IMR-90 (cell line): ENCODE data around the gene TSHB. TPM values are rescaled to one million over a fixed set of nuclear protein-coding genes. Genes with fewer than 3 reads are reported as not detected.

Source experiments
- ATAC-seq: fragments of 200-7000 bp; cut with Tn5 transposase; 2 replicates; pipeline ENCODE4 v1.9.1; 2020; ENCODE audit warnings: low read depth, mild to moderate bottlenecking, moderate library complexity
- BruUV-seq: library from RNA; stranded (reverse); fragments of 400-500 nt; replicated peaks from 2 replicates; lab custom pipeline; 2021; lab: Mats Ljungman, UMichigan
- CTCF ChIA-PET: fragments of 300-600 bp; formaldehyde crosslinking; extraction: SDS; loops from one replicate; lab custom pipeline; 2021; ENCODE audit warnings: antibody characterized with exemption; lab: Yijun Ruan, JAX
- POLR2A ChIA-PET: fragments of 300-600 bp; sonication (Branson Sonifier 250); formaldehyde crosslinking; loops from one replicate; lab custom pipeline; 2022; ENCODE audit warnings: antibody characterized with exemption; ENCODE audit not compliant: unreplicated experiment; lab: Charles Lee
- DNase-seq: peaks from one replicate; pipeline ENCODE4 v3.0.0; 2013
- H2AFZ ChIP-seq: replicated peaks from 2 replicates; pipeline ENCODE3; 2013; ENCODE audit warnings: low read length, mild to moderate bottlenecking; ENCODE audit not compliant: poor library complexity
- H2AK5ac ChIP-seq: 2 replicates; pipeline ENCODE4 v1.6.1; 2013; ENCODE audit warnings: low read depth, low read length, inconsistent platforms
- H2AK9ac ChIP-seq: replicated peaks from 2 replicates; pipeline ENCODE3; 2013; ENCODE audit warnings: mild to moderate bottlenecking, low read depth, low read length, moderate library complexity; ENCODE audit not compliant: poor library complexity
- H2BK120ac ChIP-seq: 2 replicates; pipeline ENCODE4 v1.6.1; 2013; ENCODE audit warnings: low read depth, low read length, inconsistent platforms
- H2BK15ac ChIP-seq: 3 replicates; pipeline ENCODE4 v1.6.1; 2013; ENCODE audit warnings: low read depth, low read length, inconsistent platforms
- H2BK20ac ChIP-seq: 2 replicates; pipeline ENCODE4 v1.6.1; 2013; ENCODE audit warnings: low read depth, mild to moderate bottlenecking, inconsistent platforms, low read length, moderate library complexity
- H2BK5ac ChIP-seq: 2 replicates; pipeline ENCODE4 v1.6.1; 2013; ENCODE audit warnings: mild to moderate bottlenecking, low read depth, low read length, inconsistent platforms; ENCODE audit not compliant: poor library complexity, severe bottlenecking
- H3K14ac ChIP-seq: replicated peaks from 2 replicates; pipeline ENCODE4 v1.6.1; 2013; ENCODE audit warnings: low read depth, low read length, inconsistent platforms
- H3K18ac ChIP-seq: 2 replicates; pipeline ENCODE4 v1.6.1; 2013; ENCODE audit warnings: low read depth, low read length, control low read depth
- H3K23ac ChIP-seq: 2 replicates; pipeline ENCODE4 v1.6.1; 2013; ENCODE audit warnings: low read depth, low read length, inconsistent platforms
- H3K27ac ChIP-seq: 2 replicates; pipeline ENCODE4 v1.5.1; 2013; ENCODE audit warnings: mild to moderate bottlenecking, control low read depth, low read length; ENCODE audit not compliant: insufficient read depth
- H3K27me3 ChIP-seq: 2 replicates; pipeline ENCODE4 v1.6.1; 2013; ENCODE audit warnings: low read length; ENCODE audit not compliant: control insufficient read depth, insufficient read depth
- H3K36me3 ChIP-seq: 2 replicates; pipeline ENCODE4 v1.6.1; 2013; ENCODE audit warnings: low read length, mixed read lengths; ENCODE audit not compliant: control insufficient read depth, insufficient read depth
- H3K4ac ChIP-seq: 2 replicates; pipeline ENCODE4 v1.6.1; 2013; ENCODE audit warnings: low read depth, low read length, inconsistent platforms
- H3K4me1 ChIP-seq: 2 replicates; pipeline ENCODE4 v1.6.1; 2013; ENCODE audit warnings: low read length, mixed read lengths; ENCODE audit not compliant: control insufficient read depth, insufficient read depth
- H3K4me2 ChIP-seq: 2 replicates; pipeline ENCODE4 v1.6.1; 2013; ENCODE audit warnings: low read depth, mild to moderate bottlenecking, control low read depth, low read length, moderate library complexity
- H3K4me3 ChIP-seq: 2 replicates; pipeline ENCODE4 v1.5.1; 2013; ENCODE audit warnings: low read depth, mild to moderate bottlenecking, control low read depth, low read length, moderate library complexity; ENCODE audit not compliant: insufficient read depth
- H3K56ac ChIP-seq: 2 replicates; pipeline ENCODE4 v1.6.1; 2013; ENCODE audit warnings: low read length, inconsistent platforms; ENCODE audit not compliant: insufficient read depth; ENCODE audit errors: extremely low read depth
- H3K79me1 ChIP-seq, 2 experiments: 2 replicates each; pipeline ENCODE4 v1.6.1; 2013; ENCODE audit warnings: low read length in 2 of 2, inconsistent platforms in 1 of 2, low read depth in 1 of 2
- H3K9ac ChIP-seq: 2 replicates; pipeline ENCODE4 v1.6.1; 2013; ENCODE audit warnings: low read depth, low read length, control low read depth
- H3K9me1 ChIP-seq: 2 replicates; pipeline ENCODE4 v1.6.1; 2013; ENCODE audit warnings: low read length, inconsistent platforms; ENCODE audit not compliant: insufficient read depth
- H3K9me3 ChIP-seq: 2 replicates; pipeline ENCODE4 v1.6.1; 2013; ENCODE audit warnings: low read length; ENCODE audit not compliant: control insufficient read depth, insufficient read depth
- H4K20me1 ChIP-seq: 2 replicates; pipeline ENCODE4 v1.6.1; 2013; ENCODE audit warnings: low read length, inconsistent platforms; ENCODE audit not compliant: insufficient read depth
- H4K5ac ChIP-seq: 2 replicates; pipeline ENCODE4 v1.6.1; 2013; ENCODE audit warnings: mild to moderate bottlenecking, low read depth, low read length, control low read depth
- H4K8ac ChIP-seq, 2 experiments: 2 replicates each; pipeline ENCODE4 v1.6.1; 2013; ENCODE audit warnings: low read depth in 2 of 2, low read length in 2 of 2, control low read depth in 1 of 2, inconsistent platforms in 1 of 2
- H4K91ac ChIP-seq: 2 replicates; pipeline ENCODE4 v1.6.1; 2013; ENCODE audit warnings: low read depth, low read length, inconsistent platforms; ENCODE audit not compliant: insufficient read depth
- BHLHE40 ChIP-seq: fragments of 150-350 bp; IDR thresholded peaks from 2 replicates; pipeline ENCODE4 v1.6.1; 2016; ENCODE audit warnings: mild to moderate bottlenecking, low read depth, low read length
- CEBPB ChIP-seq: IDR thresholded peaks from 2 replicates; pipeline ENCODE4 v1.6.1; 2012; ENCODE audit warnings: low read depth, low read length, improper control_type of control experiment
- CHD1 ChIP-seq: IDR thresholded peaks from 2 replicates; pipeline ENCODE4 v1.6.1; 2012; ENCODE audit warnings: low read depth, low read length, improper control_type of control experiment
- FOS ChIP-seq: fragments of 150-350 bp; IDR thresholded peaks from 2 replicates; pipeline ENCODE4 v1.6.1; 2016; ENCODE audit warnings: low read depth, low read length
- MAFK ChIP-seq: IDR thresholded peaks from 2 replicates; pipeline ENCODE4 v1.6.1; 2012; ENCODE audit warnings: low read depth, low read length, improper control_type of control experiment
- MXI1 ChIP-seq: IDR thresholded peaks from 2 replicates; pipeline ENCODE4 v1.6.1; 2012; ENCODE audit warnings: low read depth, mild to moderate bottlenecking, low read length, moderate library complexity, borderline replicate concordance
- NFE2L2 ChIP-seq: fragments of 150-350 bp; IDR thresholded peaks from 2 replicates; pipeline ENCODE4 v1.6.1; 2016; ENCODE audit warnings: low read depth, mild to moderate bottlenecking, low read length
- POLR2A ChIP-seq: IDR thresholded peaks from 2 replicates; pipeline ENCODE4 v1.6.1; 2012; ENCODE audit warnings: mild to moderate bottlenecking, low read depth, low read length
- RAD21 ChIP-seq: IDR thresholded peaks from 2 replicates; pipeline ENCODE4 v1.6.1; 2012; ENCODE audit warnings: low read length, improper control_type of control experiment
- RCOR1 ChIP-seq: IDR thresholded peaks from 2 replicates; pipeline ENCODE4 v1.6.1; 2012; ENCODE audit warnings: mild to moderate bottlenecking, low read length, improper control_type of control experiment; ENCODE audit not compliant: insufficient replicate concordance
- RFX5 ChIP-seq: IDR thresholded peaks from 2 replicates; pipeline ENCODE4 v1.8.0; 2012; ENCODE audit warnings: low read depth, mild to moderate bottlenecking, low read length, moderate library complexity
- WGBS, 2 experiments: methylation state at CpG; one replicate each; pipeline versions ENCODE4 v1.1.5 to v1.1.7; 2013; ENCODE audit warnings: missing lambda C conversion rate in 2 of 2; ENCODE audit not compliant: insufficient read length in 1 of 2; ENCODE audit errors: extremely low coverage in 2 of 2; 5-methylcytosine and 5-hydroxymethylcytosine counted together
- dilution Hi-C: fragments of 300-500 bp; cut with HindIII; formaldehyde crosslinking; loops from one replicate; pipeline ENCODE4 v1.14.3; 2018; ENCODE audit warnings: low sequenced_read_pairs; ENCODE audit not compliant: unreplicated experiment
- in situ Hi-C: fragments of 300-500 bp; cut with MboI; formaldehyde crosslinking; loops from 3 replicates; pipeline ENCODE4 v1.14.3; 2019; ENCODE audit warnings: low sequenced_read_pairs, inconsistent platforms, mixed read lengths
- intact Hi-C: fragments of 100-400 bp; cut with micrococcal nuclease; formaldehyde crosslinking; loops from 2 replicates; pipeline ENCODE4 v1.10.0; 2022
- polyA plus RNA-seq, 3 experiments: library from polyadenylated mRNA; depleted of rRNA; stranded (reverse); fragments of >200 nt; gene quantifications; 2 replicates each; pipeline ENCODE4 v1.2.3, GENCODE V29; 2012; ENCODE audit warnings: low replicate concordance in 1 of 3
- total RNA-seq: library from RNA; depleted of rRNA; stranded (reverse); fragments of >200 nt; gene quantifications from 2 replicates; pipeline ENCODE4 v1.2.3, GENCODE V29; 2012
- TF ChIP-seq, protein P1 (sequence below): fragments of 150-350 bp; IDR thresholded peaks from 2 replicates; pipeline ENCODE4 v1.6.1; 2016; ENCODE audit warnings: low read depth, mild to moderate bottlenecking, low read length, moderate library complexity, borderline replicate concordance
- TF ChIP-seq, protein P2 (sequence below): conservative IDR thresholded peaks from 2 replicates; pipeline ENCODE4 v1.5.1; 2012; ENCODE audit warnings: mild to moderate bottlenecking, low read depth, low read length, improper control_type of control experiment

The TSHB gene
- total and polyA plus RNA-seq, 2 of the 4 experiments (the other 2 are of a cell fraction): not detected

DNA sequence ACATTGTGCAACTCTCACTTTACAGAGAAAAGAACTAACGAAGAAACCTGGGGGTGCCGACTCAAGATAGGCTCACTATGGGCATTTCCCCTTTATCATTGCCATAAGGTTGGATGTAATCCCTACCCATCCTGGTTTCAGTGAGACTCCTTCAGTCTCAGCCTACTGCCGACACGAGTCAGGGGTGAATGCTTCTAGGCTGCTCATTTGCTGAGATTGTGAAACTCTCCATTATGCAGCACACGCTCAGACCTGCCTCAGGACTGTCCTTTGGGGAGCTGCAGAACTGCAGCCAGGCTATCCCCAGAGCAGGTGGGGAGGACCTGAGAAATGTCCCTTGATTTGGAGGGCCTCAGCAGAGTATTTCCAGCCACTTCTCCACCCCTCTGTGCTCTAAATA lies 22.2 kb downstream of the TSHB start:
- DNase-seq (no peak), ATAC-seq (no peak)
- Histone ChIP-seq H3K4me1 (peaks cover 4% of the 10 kb centered on the region; the same call in 1 of the 2 replicates), H3K27ac (no peak overlapping the region), H4K20me1 (no peaks in the 10 kb centered on the region), H3K9ac (no peak overlapping the region), H3K56ac (no peak overlapping the region), H3K18ac (no peak overlapping the region), H3K36me3 (no peaks in the 10 kb centered on the region), H3K9me1 (peaks cover 3% of the 10 kb centered on the region; the same call in 1 of the 2 replicates), H2AFZ (no peak overlapping the region), H3K27me3 (no peaks in the 10 kb centered on the region), H3K79me1 (no peaks in the 10 kb centered on the region), H3K9me3 (no peaks in the 10 kb centered on the region), H3K14ac (no peak overlapping the region), H3K4ac (no peak overlapping the region), H4K5ac (no peak overlapping the region), H2AK9ac (no peak overlapping the region), H3K23ac (no peak overlapping the region), H2AK5ac (no peak overlapping the region), H4K8ac (no peak overlapping the region), H2BK20ac (no peak overlapping the region), H2BK5ac (no peak overlapping the region), H2BK15ac (no peak overlapping the region), H4K91ac (no peak overlapping the region), H3K4me3 (no peak overlapping the region), H2BK120ac (no peak overlapping the region), H3K4me2 (no peak overlapping the region)
- no TSS peak for BruUV-seq
- CTCF ChIA-PET: interaction anchor here (0.6 kb wide), 1 partner anchor 360 kb away, joined by 3 read pairs; no protein-coding TSS in a partner anchor
- intact Hi-C loops (loop anchor here (1.0 to 5.0 kb wide), 2 partner anchors 60 to 73 kb away; no protein-coding TSS in a partner anchor), in situ Hi-C loops (no loop called here), dilution Hi-C loops (no loop called here)
- POLR2A ChIA-PET: no interaction called here
- 60% methylated on average over 1 of the region's 5 CpGs; no CpG with 5 or more reads in 1 of the 2 experiments for WGBS, 2 experiments
- TF ChIP-seq MAFK (no peak), CHD1 (no peak), RAD21 (no peak), RCOR1 (no peak), NFE2L2 (no peak), MXI1 (no peak), POLR2A (no peak), CEBPB (no peak), RFX5 (no peak), BHLHE40 (no peak), FOS (no peak)
- TF ChIP-seq, protein P1, sequence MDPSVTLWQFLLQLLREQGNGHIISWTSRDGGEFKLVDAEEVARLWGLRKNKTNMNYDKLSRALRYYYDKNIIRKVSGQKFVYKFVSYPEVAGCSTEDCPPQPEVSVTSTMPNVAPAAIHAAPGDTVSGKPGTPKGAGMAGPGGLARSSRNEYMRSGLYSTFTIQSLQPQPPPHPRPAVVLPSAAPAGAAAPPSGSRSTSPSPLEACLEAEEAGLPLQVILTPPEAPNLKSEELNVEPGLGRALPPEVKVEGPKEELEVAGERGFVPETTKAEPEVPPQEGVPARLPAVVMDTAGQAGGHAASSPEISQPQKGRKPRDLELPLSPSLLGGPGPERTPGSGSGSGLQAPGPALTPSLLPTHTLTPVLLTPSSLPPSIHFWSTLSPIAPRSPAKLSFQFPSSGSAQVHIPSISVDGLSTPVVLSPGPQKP: no peak
- TF ChIP-seq, protein P2, sequence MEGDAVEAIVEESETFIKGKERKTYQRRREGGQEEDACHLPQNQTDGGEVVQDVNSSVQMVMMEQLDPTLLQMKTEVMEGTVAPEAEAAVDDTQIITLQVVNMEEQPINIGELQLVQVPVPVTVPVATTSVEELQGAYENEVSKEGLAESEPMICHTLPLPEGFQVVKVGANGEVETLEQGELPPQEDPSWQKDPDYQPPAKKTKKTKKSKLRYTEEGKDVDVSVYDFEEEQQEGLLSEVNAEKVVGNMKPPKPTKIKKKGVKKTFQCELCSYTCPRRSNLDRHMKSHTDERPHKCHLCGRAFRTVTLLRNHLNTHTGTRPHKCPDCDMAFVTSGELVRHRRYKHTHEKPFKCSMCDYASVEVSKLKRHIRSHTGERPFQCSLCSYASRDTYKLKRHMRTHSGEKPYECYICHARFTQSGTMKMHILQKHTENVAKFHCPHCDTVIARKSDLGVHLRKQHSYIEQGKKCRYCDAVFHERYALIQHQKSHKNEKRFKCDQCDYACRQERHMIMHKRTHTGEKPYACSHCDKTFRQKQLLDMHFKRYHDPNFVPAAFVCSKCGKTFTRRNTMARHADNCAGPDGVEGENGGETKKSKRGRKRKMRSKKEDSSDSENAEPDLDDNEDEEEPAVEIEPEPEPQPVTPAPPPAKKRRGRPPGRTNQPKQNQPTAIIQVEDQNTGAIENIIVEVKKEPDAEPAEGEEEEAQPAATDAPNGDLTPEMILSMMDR: no peak
